Panc1 (cell line): ENCODE measurements around the gene PCGF5.

Source experiments
- CTCF ChIP-seq: fragments of 450-650 bp; IDR thresholded peaks from 2 replicates; pipeline ENCODE4 v1.5.1; 2017; ENCODE audit warnings: mild to moderate bottlenecking
- POLR2AphosphoS5 ChIP-seq: IDR thresholded peaks from 2 replicates; pipeline ENCODE4 v1.6.1; 2012; ENCODE audit warnings: mild to moderate bottlenecking, low read depth, low read length, moderate library complexity
- REST ChIP-seq, 2 experiments: IDR thresholded peaks; 2 replicates each; pipeline ENCODE4 v1.6.1; 2011 to 2012; ENCODE audit warnings: low read depth in 2 of 2, control low read depth in 1 of 2, low read length in 1 of 2, mild to moderate bottlenecking in 1 of 2, moderate library complexity in 1 of 2; ENCODE audit not compliant: insufficient read depth in 1 of 2
- SIN3A ChIP-seq: IDR thresholded peaks from 2 replicates; pipeline ENCODE4 v1.6.1; 2012; ENCODE audit warnings: low read depth, mild to moderate bottlenecking, low read length, moderate library complexity, borderline replicate concordance; ENCODE audit not compliant: insufficient read depth
- TCF7L2 ChIP-seq: IDR thresholded peaks from 2 replicates; pipeline ENCODE4 v1.6.1; 2011; ENCODE audit warnings: mild to moderate bottlenecking, low read depth, low read length, inconsistent platforms

DNA sequence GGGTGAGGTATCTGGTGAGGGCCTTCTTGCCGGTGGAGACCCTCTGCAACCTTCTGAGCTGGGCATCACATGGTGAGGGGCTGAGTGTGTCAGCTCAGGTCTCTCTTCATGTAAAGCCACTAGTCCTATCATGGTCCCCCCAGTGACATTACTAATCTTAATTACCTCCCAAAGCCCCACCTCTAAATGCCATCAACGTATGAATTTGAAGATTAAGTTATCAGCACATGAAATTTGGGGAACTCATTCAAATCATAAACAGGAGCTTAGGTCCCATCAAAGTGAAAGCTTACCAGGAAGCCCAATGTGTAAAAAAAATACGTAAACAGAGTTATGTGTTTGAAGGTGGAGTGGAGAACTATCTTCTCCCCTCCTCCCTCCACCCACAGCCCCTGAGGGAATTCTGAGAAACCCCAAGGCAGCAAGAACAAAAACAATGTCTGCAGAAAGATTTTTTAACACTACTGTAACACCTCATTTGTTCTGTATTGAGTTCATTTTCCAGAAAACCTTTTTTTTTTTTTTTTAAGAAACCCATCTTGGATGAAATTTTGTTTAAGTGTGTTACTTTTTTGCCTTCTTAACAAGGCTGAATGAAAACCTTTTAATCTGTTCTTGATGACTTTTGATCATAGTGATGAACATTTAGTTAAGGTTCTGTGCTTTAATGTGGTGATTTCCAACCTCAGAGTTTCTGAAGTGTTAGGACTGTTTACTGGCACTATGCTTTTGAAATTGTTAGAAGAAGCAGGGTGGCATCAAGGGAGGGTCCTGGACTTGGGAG lies 19.1 kb upstream of the PCGF5 start:
- TF ChIP-seq CTCF (no peak), REST (IDR thresholded peaks at IDR 0.05; ENCODE audit: insufficient read depth in 1 of 2, low read depth in 2 of 2, low read length in 1 of 2) (no peak), POLR2AphosphoS5 (no peak), SIN3A (no peak), TCF7L2 (no peak)
